Astrocyte of the cerebellum (primary cell): Measurements from ENCODE around the gene NAT9.

Source experiments
- DNase-seq: peaks from one replicate; pipeline ENCODE4 v3.0.0-alpha.2; 2011; ENCODE audit warnings: low read depth
- H3K4me3 ChIP-seq: 2 replicates; pipeline ENCODE4 v1.5.1; 2011; ENCODE audit warnings: mild to moderate bottlenecking, low read depth, low read length, moderate library complexity
- CTCF ChIP-seq: IDR thresholded peaks from 2 replicates; pipeline ENCODE4 v1.5.1; 2012; ENCODE audit warnings: low read length, low read depth, moderate library complexity, mild to moderate bottlenecking; ENCODE audit errors: missing control alignments
- in situ Hi-C: cut with HindIII; loops from 2 replicates; pipeline ENCODE4 v1.10.0; 2017; ENCODE audit warnings: low sequenced_read_pairs

The NAT9 gene

GRCh38 chr17:74810699-74811485, 34.7 kb upstream of the NAT9 start:
- in situ Hi-C loops, result no loop called here
- DNase-seq, result no peak
- TF ChIP-seq CTCF, result no peak
- no peak overlapping the region for H3K4me3 ChIP-seq

- in situ Hi-C loops, result no loop called here
- H3K4me3 ChIP-seq, result no peak overlapping the region
- no peak for TF ChIP-seq CTCF
- no peak for DNase-seq
These were observed 32.7 kb upstream of the NAT9 start for GRCh38 chr17:74808714-74809430.

GRCh38 chr17:74807925-74808324, 31.8 kb upstream of the NAT9 start:
- DNase-seq, result no peak
- no peak overlapping the region for H3K4me3 ChIP-seq
- in situ Hi-C loops, result no loop called here
- TF ChIP-seq CTCF, result no peak

GRCh38 chr17:74807441-74807840, 31.3 kb upstream of the NAT9 start:
- H3K4me3 ChIP-seq, result no peak overlapping the region
- in situ Hi-C loops, result no loop called here
- TF ChIP-seq CTCF, result no peak
- no peak for DNase-seq

GRCh38 chr17:74806334-74806733, 30.2 kb upstream of the NAT9 start:
- no peak for DNase-seq
- H3K4me3 ChIP-seq, result no peak overlapping the region
- in situ Hi-C loops, result no loop called here
- TF ChIP-seq CTCF, result no peak

GRCh38 chr17:74805591-74805991, 29.4 kb upstream of the NAT9 start:
- DNase-seq, result no peak
- in situ Hi-C loops, result no loop called here
- no peak for TF ChIP-seq CTCF
- no peak overlapping the region for H3K4me3 ChIP-seq
